GM23338 (cell line): ENCODE data around the gene SYNE1. TPM values are rescaled to one million over a fixed set of nuclear protein-coding genes. Genes with fewer than 3 reads are reported as not detected.

ENCODE experiments used
- ATAC-seq: fragments of 200-7000 bp; cut with Tn5 transposase; 3 replicates; pipeline ENCODE4 v1.9.1; 2020
- DNase-seq: peaks from one replicate; pipeline ENCODE4 v3.0.0-alpha.2; 2015; ENCODE audit warnings: low spot score
- H2AFZ ChIP-seq: fragments of 200-600 bp; sonication (generic); 2 replicates; pipeline ENCODE4 v1.8.0; 2016; ENCODE audit warnings: antibody characterized with exemption, mild to moderate bottlenecking, moderate library complexity
- H3F3A ChIP-seq: fragments of 200-600 bp; sonication (generic); replicated peaks from 2 replicates; pipeline ENCODE4 v1.8.0; 2017; ENCODE audit warnings: antibody characterized with exemption, mixed run types, low read depth
- H3K27ac ChIP-seq: fragments of 200-600 bp; sonication (generic); 2 replicates; pipeline ENCODE4 v1.6.1; 2016; ENCODE audit warnings: low read depth
- H3K27me3 ChIP-seq: fragments of 200-600 bp; sonication (generic); 2 replicates; pipeline ENCODE4 v1.8.0; 2016; ENCODE audit warnings: mild to moderate bottlenecking, mixed run types, moderate library complexity; ENCODE audit not compliant: insufficient read depth
- H3K36me3 ChIP-seq: fragments of 200-600 bp; sonication (generic); 2 replicates; pipeline ENCODE4 v1.8.0; 2016; ENCODE audit warnings: mild to moderate bottlenecking; ENCODE audit not compliant: insufficient read depth
- H3K4me1 ChIP-seq: fragments of 200-600 bp; sonication (generic); 2 replicates; pipeline ENCODE4 v1.8.0; 2016; ENCODE audit warnings: mild to moderate bottlenecking, moderate library complexity; ENCODE audit not compliant: insufficient read depth
- H3K4me2 ChIP-seq: fragments of 200-600 bp; sonication (generic); 2 replicates; pipeline ENCODE4 v1.7.1; 2017; ENCODE audit warnings: mixed run types
- H3K4me3 ChIP-seq: fragments of 200-600 bp; sonication (generic); 2 replicates; pipeline ENCODE4 v1.6.1; 2016; ENCODE audit warnings: mixed run types
- H3K79me2 ChIP-seq: fragments of 200-600 bp; sonication (generic); replicated peaks from 2 replicates; pipeline ENCODE4 v1.8.0; 2017; ENCODE audit warnings: mild to moderate bottlenecking; ENCODE audit not compliant: insufficient read depth
- H3K9me2 ChIP-seq: fragments of 200-600 bp; sonication (generic); 2 replicates; pipeline ENCODE4 v1.8.0; 2017; ENCODE audit not compliant: insufficient read depth
- H4K20me1 ChIP-seq: fragments of 200-600 bp; sonication (generic); replicated peaks from 2 replicates; pipeline ENCODE4 v1.8.0; 2017; ENCODE audit warnings: mild to moderate bottlenecking; ENCODE audit not compliant: insufficient read depth
- H3K27ac Mint-ChIP-seq: 2 replicates; pipeline ENCODE4 v1.8.0; 2020; ENCODE audit warnings: inconsistent platforms, mild to moderate bottlenecking, moderate library complexity, mixed read lengths
- H3K27me3 Mint-ChIP-seq: 3 replicates; pipeline ENCODE4 v1.8.0; 2022; ENCODE audit warnings: low read depth, mild to moderate bottlenecking, moderate library complexity, mixed read lengths, inconsistent platforms; ENCODE audit not compliant: insufficient read depth, poor library complexity
- H3K36me3 Mint-ChIP-seq: 3 replicates; pipeline ENCODE4 v1.8.0; 2021; ENCODE audit warnings: low read depth, mild to moderate bottlenecking, inconsistent platforms, moderate library complexity, mixed read lengths
- H3K4me1 Mint-ChIP-seq: 3 replicates; pipeline ENCODE4 v1.8.0; 2020; ENCODE audit warnings: mild to moderate bottlenecking, inconsistent platforms, mixed read lengths
- H3K4me3 Mint-ChIP-seq: 3 replicates; pipeline ENCODE4 v1.8.0; 2021; ENCODE audit warnings: moderate library complexity, mild to moderate bottlenecking, inconsistent platforms, mixed read lengths
- H3K9me3 Mint-ChIP-seq: 3 replicates; pipeline ENCODE4 v1.8.0; 2020; ENCODE audit warnings: moderate library complexity, mild to moderate bottlenecking, inconsistent platforms, mixed read lengths
- CREB1 ChIP-seq: fragments of 250-450 bp; sonication (Bioruptor Pico); IDR thresholded peaks from 2 replicates; pipeline ENCODE4 v1.5.0; 2020; ENCODE audit warnings: low read depth, mild to moderate bottlenecking, moderate library complexity
- CTCF ChIP-seq, 2 experiments: fragments of 200-600 bp in 1 of 2; sonication (generic) in 1 of 2; conservative IDR thresholded peaks; 2 replicates each; pipeline versions ENCODE4 v1.5.1 to v1.6.1; 2016 to 2017; ENCODE audit warnings: antibody characterized with exemption in 2 of 2, low read depth in 2 of 2, mild to moderate bottlenecking in 2 of 2, moderate library complexity in 1 of 2
- ETS1 ChIP-seq: IDR thresholded peaks from 2 replicates; pipeline ENCODE4 v1.6.1; 2016; ENCODE audit warnings: antibody characterized with exemption
- EZH2 ChIP-seq: fragments of 200-600 bp; sonication (generic); IDR thresholded peaks from one replicate; pipeline ENCODE4 v1.8.0; 2017; ENCODE audit warnings: antibody characterized with exemption, mild to moderate bottlenecking, low read depth; ENCODE audit not compliant: unreplicated experiment
- EZH2phosphoT487 ChIP-seq: fragments of 200-600 bp; sonication (generic); IDR thresholded peaks from one replicate; pipeline ENCODE4 v1.8.1; 2018; ENCODE audit warnings: antibody characterized with exemption; ENCODE audit not compliant: unreplicated experiment
- JUNB ChIP-seq: IDR thresholded peaks from one replicate; pipeline ENCODE4 v1.6.1; 2016; ENCODE audit warnings: antibody characterized with exemption; ENCODE audit not compliant: unreplicated experiment
- NANOG ChIP-seq: IDR thresholded peaks from 2 replicates; pipeline ENCODE4 v1.6.1; 2016; ENCODE audit warnings: antibody characterized with exemption, borderline replicate concordance
- POLR2AphosphoS5 ChIP-seq: IDR thresholded peaks from 2 replicates; pipeline ENCODE4 v1.6.1; 2016; ENCODE audit warnings: antibody characterized with exemption, low read depth
- ZNF331 ChIP-seq: fragments of 250-450 bp; sonication (Bioruptor Pico); IDR thresholded peaks from 2 replicates; pipeline ENCODE4 v1.5.0; 2020; ENCODE audit warnings: low read depth, mild to moderate bottlenecking, moderate library complexity
- polyA plus RNA-seq: library from polyadenylated mRNA; unstranded; fragments of >200 nt; fragmentation: Nextera tagmentation; extraction: Ambion mirVana; gene quantifications from 2 replicates; pipeline ENCODE4 v1.2.1, GENCODE V29; 2016
- total RNA-seq: library from RNA; depleted of rRNA; stranded (reverse); fragments of >200 nt; shearing (Covaris generic); gene quantifications from 2 replicates; pipeline ENCODE4 v1.2.3, GENCODE V29; 2014

Gene SYNE1
- total and polyA plus RNA-seq, 2 experiments from 2014 or later, result 3.9 to 13.6 TPM

GRCh38 chr6:152123076-152123475 is 514.1 kb downstream of the SYNE1 start (continued):
- TF ChIP-seq CTCF (conservative IDR thresholded peaks at IDR 0.05; ENCODE audit: low read depth in 2 of 2), result no peak
- TF ChIP-seq ETS1, result no peak
- no peak for TF ChIP-seq EZH2phosphoT487
- TF ChIP-seq JUNB, result no peak

GRCh38 chr6:152122434-152122833 is 514.7 kb downstream of the SYNE1 start:
- no peaks in the 10 kb centered on the region for H3K4me1 Mint-ChIP-seq
- ATAC-seq (no peak), DNase-seq (no peak)
- Histone ChIP-seq H3K27ac (no peak overlapping the region), H3K4me2 (no peak overlapping the region), H3K27me3 (no peaks in the 10 kb centered on the region), H3K4me3 (no peak overlapping the region), H3K9me2 (peaks cover 5% of the 10 kb centered on the region; the same call in 1 of the 2 replicates), H3F3A (no peaks in the 10 kb centered on the region), H3K36me3 (no peaks in the 10 kb centered on the region), H2AFZ (no peak overlapping the region), H3K4me1 (no peaks in the 10 kb centered on the region), H3K79me2 (no peaks in the 10 kb centered on the region), H4K20me1 (no peaks in the 10 kb centered on the region)
- no peaks in the 10 kb centered on the region for H3K27me3 Mint-ChIP-seq
- H3K4me3 Mint-ChIP-seq, result no peak overlapping the region
- TF ChIP-seq POLR2AphosphoS5, result no peak
- TF ChIP-seq EZH2phosphoT487, result no peak
- TF ChIP-seq JUNB, result no peak
- TF ChIP-seq CREB1 (CRISPR knock-in tag), result no peak
- no peak for TF ChIP-seq NANOG
- TF ChIP-seq ETS1, result no peak
- no peak for TF ChIP-seq ZNF331 (CRISPR knock-in tag)
- no peak for TF ChIP-seq CTCF (conservative IDR thresholded peaks at IDR 0.05; ENCODE audit: low read depth in 2 of 2)
- TF ChIP-seq EZH2, result no peak
- no peaks in the 10 kb centered on the region for H3K36me3 Mint-ChIP-seq
- no peak overlapping the region for H3K27ac Mint-ChIP-seq
- H3K9me3 Mint-ChIP-seq, result no peaks in the 10 kb centered on the region
